Effector memory CD4-positive, alpha-beta T cell (primary cell): Measurements from ENCODE around the gene AGAP1.

Source experiments
- DNase-seq, 3 donors: peaks; one replicate each; pipeline ENCODE4 v3.0.0-alpha.2; 2020
- H3K27ac ChIP-seq: 2 replicates; pipeline ENCODE4 v1.7.0; 2013; ENCODE audit warnings: mild to moderate bottlenecking, low read length, moderate library complexity; ENCODE audit not compliant: insufficient read depth, poor library complexity, severe bottlenecking
- H3K27me3 ChIP-seq: replicated peaks from 2 replicates; pipeline ENCODE4 v1.7.0; 2013; ENCODE audit warnings: mild to moderate bottlenecking, low read length; ENCODE audit not compliant: insufficient read depth, control insufficient read depth, poor library complexity, severe bottlenecking
- H3K36me3 ChIP-seq: 2 replicates; pipeline ENCODE4 v1.7.0; 2013; ENCODE audit warnings: mild to moderate bottlenecking, low read length, moderate library complexity; ENCODE audit not compliant: control insufficient read depth, insufficient read depth
- H3K4me1 ChIP-seq: 2 replicates; pipeline ENCODE4 v1.7.0; 2013; ENCODE audit warnings: low read length, mild to moderate bottlenecking; ENCODE audit not compliant: control insufficient read depth, insufficient read depth, poor library complexity, severe bottlenecking
- H3K4me3 ChIP-seq: 2 replicates; pipeline ENCODE4 v1.7.0; 2013; ENCODE audit warnings: low read length, low read depth, mild to moderate bottlenecking; ENCODE audit not compliant: insufficient read depth, poor library complexity, severe bottlenecking
- H3K9me3 ChIP-seq: 2 replicates; pipeline ENCODE4 v1.7.0; 2013; ENCODE audit warnings: mild to moderate bottlenecking, low read length, moderate library complexity; ENCODE audit not compliant: control insufficient read depth

The AGAP1 gene

GRCh38 chr2:236107536-236107935 is 613.7 kb downstream of the AGAP1 start:
- Histone ChIP-seq H3K9me3 (no peaks in the 10 kb centered on the region), H3K4me3 (no peak overlapping the region), H3K4me1 (no peaks in the 10 kb centered on the region), H3K36me3 (no peaks in the 10 kb centered on the region), H3K27me3 (no peaks in the 10 kb centered on the region), H3K27ac (no peak overlapping the region)
- DNase-seq, result no peak

- no peaks in the 10 kb centered on the region for H3K4me1 ChIP-seq
- DNase-seq, result no peak
- no peak overlapping the region for H3K27ac ChIP-seq
- H3K27me3 ChIP-seq, result no peaks in the 10 kb centered on the region
- H3K36me3 ChIP-seq, result no peaks in the 10 kb centered on the region
- H3K4me3 ChIP-seq, result no peak overlapping the region
- H3K9me3 ChIP-seq, result no peaks in the 10 kb centered on the region
Measured at GRCh38 chr2:236107942-236108625, 614.2 kb downstream of the AGAP1 start.

- Histone ChIP-seq H3K36me3 (no peaks in the 10 kb centered on the region), H3K4me3 (no peak overlapping the region), H3K9me3 (no peaks in the 10 kb centered on the region), H3K27me3 (no peaks in the 10 kb centered on the region), H3K27ac (no peak overlapping the region), H3K4me1 (no peaks in the 10 kb centered on the region)
- no peak for DNase-seq
Measured at GRCh38 chr2:236109061-236109460, 615.2 kb downstream of the AGAP1 start.

GRCh38 chr2:236109473-236109872 is 615.6 kb downstream of the AGAP1 start:
- DNase-seq, result no peak
- H3K27ac ChIP-seq, result no peak overlapping the region
- H3K9me3 ChIP-seq, result no peaks in the 10 kb centered on the region
- H3K36me3 ChIP-seq, result no peaks in the 10 kb centered on the region
- no peaks in the 10 kb centered on the region for H3K4me1 ChIP-seq
- no peak overlapping the region for H3K4me3 ChIP-seq
- no peaks in the 10 kb centered on the region for H3K27me3 ChIP-seq

- no peaks in the 10 kb centered on the region for H3K27me3 ChIP-seq
- no peak overlapping the region for H3K4me3 ChIP-seq
- H3K36me3 ChIP-seq, result no peaks in the 10 kb centered on the region
- DNase-seq, result no peak
- H3K27ac ChIP-seq, result no peak overlapping the region
- no peaks in the 10 kb centered on the region for H3K4me1 ChIP-seq
- H3K9me3 ChIP-seq, result no peaks in the 10 kb centered on the region
Measured at GRCh38 chr2:236112466-236112865, 618.6 kb downstream of the AGAP1 start.

GRCh38 chr2:236113425-236113824 is 619.6 kb downstream of the AGAP1 start:
- no peaks in the 10 kb centered on the region for H3K27me3 ChIP-seq
- H3K4me3 ChIP-seq, result no peak overlapping the region
- H3K36me3 ChIP-seq, result no peaks in the 10 kb centered on the region
- H3K9me3 ChIP-seq, result no peaks in the 10 kb centered on the region
- H3K27ac ChIP-seq, result no peak overlapping the region
- no peaks in the 10 kb centered on the region for H3K4me1 ChIP-seq
- DNase-seq, result no peak

GRCh38 chr2:236113948-236114347 is 620.1 kb downstream of the AGAP1 start:
- DNase-seq, result no peak
- no peaks in the 10 kb centered on the region for H3K4me1 ChIP-seq
- H3K27me3 ChIP-seq, result no peaks in the 10 kb centered on the region
- no peaks in the 10 kb centered on the region for H3K36me3 ChIP-seq
- H3K27ac ChIP-seq, result no peak overlapping the region
- H3K9me3 ChIP-seq, result no peaks in the 10 kb centered on the region
- H3K4me3 ChIP-seq, result no peak overlapping the region

- no peaks in the 10 kb centered on the region for H3K36me3 ChIP-seq
- no peaks in the 10 kb centered on the region for H3K4me1 ChIP-seq
- no peak overlapping the region for H3K27ac ChIP-seq
- no peak overlapping the region for H3K4me3 ChIP-seq
- no peaks in the 10 kb centered on the region for H3K27me3 ChIP-seq
- no peaks in the 10 kb centered on the region for H3K9me3 ChIP-seq
- no peak for DNase-seq
Measured at GRCh38 chr2:236114959-236115358, 621.1 kb downstream of the AGAP1 start.

GRCh38 chr2:236117401-236117800 is 623.6 kb downstream of the AGAP1 start:
- DNase-seq, result no peak

GRCh38 chr2:236117861-236118269 is 624.0 kb downstream of the AGAP1 start:
- no peak for DNase-seq
- Histone ChIP-seq H3K9me3 (no peaks in the 10 kb centered on the region), H3K4me1 (no peaks in the 10 kb centered on the region), H3K36me3 (no peaks in the 10 kb centered on the region), H3K4me3 (no peak overlapping the region), H3K27me3 (no peaks in the 10 kb centered on the region), H3K27ac (no peak overlapping the region)

More at GRCh38 chr2:236117401-236117800, 623.6 kb downstream of the AGAP1 start:
- no peaks in the 10 kb centered on the region for H3K4me1 ChIP-seq
- no peaks in the 10 kb centered on the region for H3K36me3 ChIP-seq
- H3K4me3 ChIP-seq, result no peak overlapping the region
- H3K27me3 ChIP-seq, result no peaks in the 10 kb centered on the region
- H3K27ac ChIP-seq, result no peak overlapping the region
- H3K9me3 ChIP-seq, result no peaks in the 10 kb centered on the region
